ENCODE measurements around the gene FREY1. TPM values are rescaled to one million over a fixed set of nuclear protein-coding genes. Genes with fewer than 3 reads are reported as not detected.
A peak's percentile ranks its signal among the peaks of the same experiment; 100 is the strongest.
"Not testable (repeated sequence)": the region's sequence is repeated elsewhere in the genome, so short reads cannot be mapped to it uniquely, and the experiment has no call there.

Gene FREY1
- total RNA-seq, 1 donor from 2014 or later = 0.40 TPM

- DNase-seq (ENCODE audit: low read depth, low spot score) = no peak
These were observed 8.4 kb upstream of the FREY1 start for GRCh38 chr11:45915446-45915845.

- DNase-seq (ENCODE audit: low read depth, low spot score) = no peak
These were observed 7.0 kb upstream of the FREY1 start for GRCh38 chr11:45913942-45914635.

- DNase-seq (ENCODE audit: low read depth, low spot score) = no peak
These were observed 6.4 kb upstream of the FREY1 start for GRCh38 chr11:45913514-45913913.

- DNase-seq (ENCODE audit: low read depth, low spot score) = no peak
These were observed 3.6 kb upstream of the FREY1 start for GRCh38 chr11:45910623-45911022.

GRCh38 chr11:45909594-45910475 lies 2.8 kb upstream of the FREY1 start:
- DNase-seq (ENCODE audit: low read depth, low spot score) = no peak

GRCh38 chr11:45907911-45908370 lies 870 bp upstream of the FREY1 start:
- DNase-seq (ENCODE audit: low read depth, low spot score) = no peak

DNA sequence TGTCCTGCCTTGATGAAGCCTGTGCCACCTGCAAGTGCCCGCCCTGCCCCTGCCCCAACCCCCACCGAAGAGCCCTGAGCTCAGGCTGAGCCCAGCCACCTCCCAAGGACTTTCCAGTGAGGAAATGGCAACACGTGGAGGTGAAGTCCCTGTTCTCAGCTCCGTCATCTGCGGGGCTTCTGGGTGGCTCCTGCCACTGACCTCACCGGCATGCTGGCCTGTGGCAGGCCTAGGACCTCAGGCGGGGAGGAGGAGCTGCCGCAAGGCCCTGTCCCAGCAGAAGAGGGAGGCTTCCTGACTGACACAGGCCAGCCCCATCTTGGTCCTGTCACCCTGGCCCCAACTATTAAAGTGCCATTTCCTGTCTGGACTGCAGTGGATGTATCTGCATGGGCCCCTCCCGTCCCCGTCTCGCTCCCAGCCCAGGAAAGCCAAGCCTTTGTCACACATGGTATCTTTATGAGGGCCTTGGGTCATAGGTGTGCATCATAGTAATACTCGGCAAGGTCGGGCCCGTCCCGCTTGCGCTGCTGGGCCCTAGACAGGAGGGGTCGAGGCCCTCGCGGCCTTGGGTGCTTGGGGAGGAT lies 882 bp downstream of the FREY1 start:
- DNase-seq (ENCODE audit: low read depth, low spot score) = no peak

DNA sequence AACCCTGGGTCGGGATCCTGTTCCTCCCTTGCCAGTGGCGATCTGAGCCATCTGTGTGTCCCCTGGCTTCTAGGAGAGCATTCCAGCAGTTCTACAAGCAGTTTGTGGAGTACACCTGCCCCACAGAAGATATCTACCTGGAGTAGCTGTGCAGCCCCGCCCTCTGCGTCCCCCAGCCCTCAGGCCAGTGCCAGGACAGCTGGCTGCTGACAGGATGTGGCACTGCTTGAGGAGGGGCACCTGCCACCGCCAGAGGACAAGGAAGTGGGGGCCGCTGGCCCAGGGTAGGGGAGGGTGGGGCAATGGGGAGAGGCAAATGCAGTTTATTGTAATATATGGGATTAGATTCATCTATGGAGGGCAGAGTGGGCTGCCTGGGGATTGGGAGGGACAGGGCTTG lies 1.5 kb downstream of the FREY1 start:
- not testable (repeated sequence) for DNase-seq (ENCODE audit: low read depth, low spot score)

- DNase-seq (ENCODE audit: low read depth, low spot score) = no peak
These were observed 2.0 kb downstream of the FREY1 start for GRCh38 chr11:45905095-45905494.

- no peak for DNase-seq (ENCODE audit: low read depth, low spot score)
These were observed 2.7 kb downstream of the FREY1 start for GRCh38 chr11:45904309-45904915.

- DNase-seq (ENCODE audit: low read depth, low spot score) = no peak
These were observed 4.4 kb downstream of the FREY1 start for GRCh38 chr11:45902452-45903380.

GRCh38 chr11:45901626-45902025 lies 5.4 kb downstream of the FREY1 start:
- DNase-seq (ENCODE audit: low read depth, low spot score) = no peak

- DNase-seq (ENCODE audit: low read depth, low spot score) = no peak
These were observed 6.0 kb downstream of the FREY1 start for GRCh38 chr11:45900916-45901617.

DNA sequence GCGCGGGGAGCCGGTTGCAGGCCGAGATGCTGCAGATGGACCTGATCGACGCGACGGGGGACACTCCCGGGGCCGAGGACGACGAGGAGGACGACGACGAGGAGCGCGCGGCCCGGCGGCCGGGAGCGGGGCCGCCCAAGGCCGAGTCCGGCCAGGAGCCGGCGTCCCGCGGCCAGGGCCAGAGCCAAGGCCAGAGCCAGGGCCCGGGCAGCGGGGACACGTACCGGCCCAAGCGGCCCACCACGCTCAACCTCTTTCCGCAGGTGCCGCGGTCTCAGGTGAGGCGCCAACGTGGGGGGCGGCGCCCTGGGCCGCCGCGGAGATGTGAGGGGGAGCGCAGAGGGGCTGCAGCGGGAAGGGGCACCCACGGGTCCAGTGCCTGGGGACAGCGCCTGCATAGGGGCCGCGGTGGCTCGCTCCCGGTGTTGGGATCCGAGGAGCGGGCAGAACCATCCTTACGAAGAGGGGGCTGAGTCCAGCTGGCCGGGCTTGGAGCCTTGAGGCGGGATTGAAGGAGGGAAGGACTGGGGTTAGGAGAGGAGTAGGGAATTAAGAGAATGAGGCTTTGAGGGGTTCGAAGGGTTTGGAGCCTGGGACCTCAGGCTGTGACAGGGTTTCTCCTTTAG lies 6.8 kb downstream of the FREY1 start:
- not testable (repeated sequence) for DNase-seq (ENCODE audit: low read depth, low spot score)

DNA sequence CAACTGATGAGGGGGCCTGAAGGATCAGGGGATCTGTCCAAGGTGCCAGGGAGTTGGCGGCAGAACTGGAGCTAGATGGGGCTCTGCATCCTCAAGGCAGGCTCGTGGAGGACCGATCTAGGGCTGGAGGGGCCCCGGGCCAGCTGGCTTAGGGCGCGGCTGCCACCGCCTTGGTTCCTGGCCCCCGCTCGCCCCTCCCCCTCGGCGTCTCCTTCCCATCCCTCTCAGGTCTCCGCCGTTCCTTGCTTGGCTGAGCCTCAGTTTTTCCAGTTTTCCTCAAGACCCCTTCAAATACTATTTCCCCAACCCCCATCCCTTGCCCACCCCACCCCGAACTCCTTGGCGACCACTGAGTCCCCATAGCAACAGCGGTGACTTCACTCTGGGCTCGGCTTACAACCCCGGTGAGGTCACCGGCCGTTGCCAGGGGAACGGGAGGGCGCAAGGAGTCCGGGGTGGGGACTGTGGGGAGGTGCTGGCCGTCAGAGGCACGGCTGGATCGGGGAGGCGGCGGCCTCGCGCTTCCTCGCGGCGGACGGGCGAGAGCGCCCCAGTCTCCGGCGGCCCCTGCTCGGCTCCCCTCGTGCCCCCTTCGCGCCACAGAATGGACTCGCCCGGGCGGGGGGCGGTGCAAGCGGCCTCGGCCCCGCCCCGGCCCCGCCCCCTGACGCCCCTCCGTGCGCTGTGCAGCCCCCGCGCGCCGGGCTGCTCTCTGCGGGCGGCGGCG lies 7.5 kb downstream of the FREY1 start:
- peak; percentile 43 for DNase-seq (ENCODE audit: low read depth, low spot score)

- DNase-seq (ENCODE audit: low read depth, low spot score) = no peak
These were observed 8.0 kb downstream of the FREY1 start for GRCh38 chr11:45899086-45899447.

GRCh38 chr11:45897556-45897955 lies 9.5 kb downstream of the FREY1 start:
- DNase-seq (ENCODE audit: low read depth, low spot score) = no peak

- no peak for DNase-seq (ENCODE audit: low read depth, low spot score)
These were observed 10.6 kb downstream of the FREY1 start for GRCh38 chr11:45896422-45896984.

All from pulmonary artery endothelial cell (primary cell).